ENCODE data around the gene ERGIC1. TPM values are rescaled to one million over a fixed set of nuclear protein-coding genes. Genes with fewer than 3 reads are reported as not detected.
A peak's percentile ranks its signal among the peaks of the same experiment; 100 is the strongest.

ERGIC1 gene
- total and polyA plus RNA-seq, 9 donors, result 41.7 to 147 (median 92.3) TPM

DNA sequence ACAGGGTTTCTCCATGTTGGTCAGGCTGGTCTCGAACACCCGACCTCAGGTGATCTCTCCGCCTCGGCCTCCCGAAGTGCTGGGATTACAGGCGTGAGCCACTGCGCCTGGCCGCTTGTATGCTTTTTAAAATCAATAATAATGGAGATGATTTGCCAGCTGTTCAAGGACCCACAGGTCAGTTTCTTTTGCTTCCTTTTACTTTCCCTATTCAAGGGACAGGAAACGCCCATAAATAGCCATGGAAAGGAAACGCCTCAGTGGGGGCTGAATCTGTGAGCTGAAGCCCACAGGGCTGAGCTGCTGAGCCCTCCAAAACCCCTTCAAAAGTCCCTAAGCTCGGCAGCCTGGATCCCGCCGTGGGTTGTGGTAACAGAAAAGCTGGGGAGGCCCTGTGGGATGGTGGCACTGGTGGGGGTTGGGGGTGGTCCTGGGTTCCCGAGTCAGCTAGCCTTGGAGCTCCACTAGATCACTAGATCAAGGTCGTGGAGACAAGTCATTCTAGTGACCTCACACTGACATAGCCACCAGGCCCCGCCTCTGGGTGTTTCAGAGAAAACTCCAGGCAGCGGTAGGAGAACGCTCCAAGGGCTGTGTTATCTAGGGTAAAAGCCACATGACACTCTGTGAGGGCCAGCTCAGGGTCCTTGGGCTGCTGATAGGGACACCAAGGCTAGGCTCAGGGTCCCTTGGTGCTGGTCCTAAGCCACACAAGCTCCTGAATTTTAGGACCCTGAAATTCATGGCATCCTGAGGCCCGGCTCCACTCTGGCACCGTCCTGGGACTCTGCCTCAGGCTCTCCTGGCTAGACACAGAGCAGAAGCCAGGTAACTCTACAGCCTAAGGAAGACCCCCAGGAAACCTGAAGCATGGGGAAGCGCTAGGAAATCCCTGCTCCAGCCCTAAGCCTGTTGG is 45.0 kb upstream of the ERGIC1 start:
- Histone ChIP-seq H3K4me3 (no peak overlapping the region), H3K27me3 (no peaks in the 10 kb centered on the region), H3K36me3 (no peaks in the 10 kb centered on the region), H3K9me3 (no peaks in the 10 kb centered on the region), H3K27ac (peak overlapping the region; percentile 85 to 94), H3K4me1 (ENCODE audit: insufficient read depth) (peaks cover 19% of the 10 kb centered on the region)
- intact Hi-C loops (cut with DNase I), result no loop called here
- TF ChIP-seq POLR2A (IDR thresholded peaks at IDR 0.05), result no peak
- no peak for TF ChIP-seq EP300 (IDR thresholded peaks at IDR 0.05)
- 31 to 42% (median 33%) methylated on average over 21 of the region's 21 CpGs for WGBS, 3 donors
- peak; percentile 58 to 84 (median 75) for DNase-seq

- H3K27ac ChIP-seq, result peak overlapping the region; percentile 85 to 94
- TF ChIP-seq EP300 (IDR thresholded peaks at IDR 0.05) (no peak), POLR2A (IDR thresholded peaks at IDR 0.05) (no peak)
- H3K4me3 ChIP-seq, result no peak overlapping the region
- peak; percentile 76 to 88 (median 85) for DNase-seq
- intact Hi-C loops (cut with DNase I), result loop anchor here in 2 of 4 donors (10.0 kb wide), 1 partner anchor 75 kb away; no protein-coding TSS in a partner anchor
- H3K36me3 ChIP-seq, result no peaks in the 10 kb centered on the region
- no peaks in the 10 kb centered on the region for H3K27me3 ChIP-seq
- WGBS, 3 donors, result 34 to 37% (median 34%) methylated on average over 9 of the region's 9 CpGs
- H3K9me3 ChIP-seq, result no peaks in the 10 kb centered on the region
- peaks cover 24% of the 10 kb centered on the region for H3K4me1 ChIP-seq (ENCODE audit: insufficient read depth)
Observed at GRCh38 chr5:172789687-172790495, 44.2 kb upstream of the ERGIC1 start.

DNA sequence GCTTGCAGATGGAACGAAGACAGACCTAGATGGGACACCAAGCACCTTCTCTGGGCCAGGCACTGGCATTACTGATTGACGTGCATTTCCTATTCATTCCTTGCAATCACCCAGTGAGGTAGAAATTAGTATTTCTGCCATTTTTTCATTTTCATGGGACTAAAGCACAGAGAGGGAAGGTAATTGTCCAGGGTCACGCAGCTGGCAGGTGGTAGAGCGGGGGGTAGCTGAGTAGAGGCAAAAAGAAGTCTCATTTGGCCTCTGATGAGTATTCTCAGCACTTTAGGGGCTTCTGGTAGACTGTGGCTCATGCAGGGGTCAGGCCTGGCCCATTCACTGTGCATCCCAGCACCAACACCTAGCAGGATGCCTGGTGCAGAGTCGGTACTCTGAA is 43.6 kb upstream of the ERGIC1 start:
- intact Hi-C loops (cut with DNase I), result loop anchor here in 2 of 4 donors (10.0 kb wide), 1 partner anchor 74 kb away; no protein-coding TSS in a partner anchor
- 74 to 90% (median 79%) methylated on average over 5 of the region's 5 CpGs for WGBS, 3 donors
- no peaks in the 10 kb centered on the region for H3K27me3 ChIP-seq
- no peak overlapping the region for H3K4me3 ChIP-seq
- H3K36me3 ChIP-seq, result no peaks in the 10 kb centered on the region
- TF ChIP-seq EP300 (IDR thresholded peaks at IDR 0.05), result no peak
- TF ChIP-seq CTCF (IDR thresholded peaks at IDR 0.05), result no peak
- no peak for TF ChIP-seq POLR2A (IDR thresholded peaks at IDR 0.05)
- DNase-seq, result no peak
- peak overlapping the region in 1 of 2 donors; percentile 85 for H3K27ac ChIP-seq
- H3K9me3 ChIP-seq, result no peaks in the 10 kb centered on the region
- H3K4me1 ChIP-seq (ENCODE audit: insufficient read depth), result peaks cover 24% of the 10 kb centered on the region

GRCh38 chr5:172791286-172791685 is 42.8 kb upstream of the ERGIC1 start:
- Histone ChIP-seq H3K4me1 (ENCODE audit: insufficient read depth) (peaks cover 24% of the 10 kb centered on the region), H3K27ac (peak overlapping the region in 1 of 2 donors; percentile 36), H3K36me3 (no peaks in the 10 kb centered on the region), H3K27me3 (no peaks in the 10 kb centered on the region), H3K4me3 (no peak overlapping the region), H3K9me3 (no peaks in the 10 kb centered on the region)
- WGBS, 3 donors, result 77 to 84% (median 83%) methylated on average over 3 to 6 of the region's 6 CpGs
- peak in 2 of 5 donors; percentile 22 to 33 for DNase-seq
- intact Hi-C loops (cut with DNase I), result loop anchor here in 2 of 4 donors (10.0 kb wide), 1 partner anchor 74 kb away; no protein-coding TSS in a partner anchor
- no peak for TF ChIP-seq EP300 (IDR thresholded peaks at IDR 0.05)
- no peak for TF ChIP-seq POLR2A (IDR thresholded peaks at IDR 0.05)
- no peak for TF ChIP-seq CTCF (IDR thresholded peaks at IDR 0.05)

Data from ovary (tissue), 9 donors.